ENCODE results near the gene RITA1. TPM values are rescaled to one million over a fixed set of nuclear protein-coding genes. Genes with fewer than 3 reads are reported as not detected.

The RITA1 gene
- total and polyA plus RNA-seq, 2 of the 4 experiments (the other 2 are of a cell fraction): 14.2 to 14.7 TPM

GRCh38 chr12:113179023-113179422 lies 6.5 kb upstream of the RITA1 start:
- no peak overlapping the region for H3K14ac ChIP-seq (replicated peaks; ENCODE audit: low read depth, low read length)
- no peak overlapping the region for H3K4ac ChIP-seq (ENCODE audit: low read depth, low read length)
- H4K20me1 ChIP-seq (ENCODE audit: insufficient read depth, low read length): peaks cover 2% of the 10 kb centered on the region
- H4K5ac ChIP-seq (ENCODE audit: low read depth, low read length): no peak overlapping the region
- no peak overlapping the region for H2AK5ac ChIP-seq (ENCODE audit: low read depth, low read length)
- H2AFZ ChIP-seq (replicated peaks; ENCODE audit: low read length, poor library complexity): no peak overlapping the region
- no peak overlapping the region for H3K23ac ChIP-seq (ENCODE audit: low read depth, low read length)
- H3K18ac ChIP-seq (ENCODE audit: low read depth, low read length): no peak overlapping the region
- ATAC-seq (ENCODE audit: low read depth) (no peak), DNase-seq (no peak)
- H3K56ac ChIP-seq (ENCODE audit: extremely low read depth, insufficient read depth, low read length): no peak overlapping the region
- BruUV-seq (replicated peaks): no TSS peak
- H3K27me3 ChIP-seq (ENCODE audit: control insufficient read depth, insufficient read depth, low read length): no peaks in the 10 kb centered on the region
- no peak for TF ChIP-seq MXI1 (IDR thresholded peaks at IDR 0.05; ENCODE audit: borderline replicate concordance, low read depth, low read length)
- TF ChIP-seq USF2 (IDR thresholded peaks at IDR 0.05; ENCODE audit: low read depth, low read length): no peak
- TF ChIP-seq CHD1 (IDR thresholded peaks at IDR 0.05; ENCODE audit: low read depth, low read length): no peak
- no peak for TF ChIP-seq RAD21 (IDR thresholded peaks at IDR 0.05; ENCODE audit: low read length)
- TF ChIP-seq RFX5 (IDR thresholded peaks at IDR 0.05; ENCODE audit: low read depth, low read length): no peak
- no peak for TF ChIP-seq MAZ (IDR thresholded peaks at IDR 0.05; ENCODE audit: borderline replicate concordance, low read depth, low read length)
- no peak for TF ChIP-seq ELK1 (IDR thresholded peaks at IDR 0.05; ENCODE audit: borderline replicate concordance, low read depth, low read length)
- no peak for TF ChIP-seq NFE2L2 (IDR thresholded peaks at IDR 0.05; ENCODE audit: low read depth, low read length)
- TF ChIP-seq MAFK (IDR thresholded peaks at IDR 0.05; ENCODE audit: low read depth, low read length): no peak
- TF ChIP-seq BHLHE40 (IDR thresholded peaks at IDR 0.05; ENCODE audit: low read depth, low read length): no peak
- no peak overlapping the region for H3K27ac ChIP-seq (ENCODE audit: insufficient read depth, low read length)
- peaks cover 2% of the 10 kb centered on the region; the same call in 1 of the 2 replicates for H3K4me1 ChIP-seq (ENCODE audit: control insufficient read depth, insufficient read depth, low read length)
- H3K4me2 ChIP-seq (ENCODE audit: low read depth, low read length): no peak overlapping the region
- H2BK15ac ChIP-seq (ENCODE audit: low read depth, low read length): no peak overlapping the region
- CTCF ChIA-PET: no interaction called here
- H4K91ac ChIP-seq (ENCODE audit: insufficient read depth, low read depth, low read length): no peak overlapping the region
- H3K9me3 ChIP-seq (ENCODE audit: control insufficient read depth, insufficient read depth, low read length): peaks cover 8% of the 10 kb centered on the region
- no peak overlapping the region for H4K8ac ChIP-seq (ENCODE audit: low read depth in 2 of 2, low read length in 2 of 2)
- POLR2A ChIA-PET (ENCODE audit: unreplicated experiment): no interaction called here
- H3K4me3 ChIP-seq (ENCODE audit: insufficient read depth, low read depth, low read length): no peak overlapping the region
- intact Hi-C loops (cut with micrococcal nuclease): no loop called here
- dilution Hi-C loops (cut with HindIII; ENCODE audit: low sequenced_read_pairs, unreplicated experiment): no loop called here
- no peak overlapping the region for H2BK120ac ChIP-seq (ENCODE audit: low read depth, low read length)
- H3K9me1 ChIP-seq (ENCODE audit: insufficient read depth, low read length): no peaks in the 10 kb centered on the region
- WGBS, 2 experiments (ENCODE audit: extremely low coverage in 2 of 2, insufficient read length in 1 of 2): 100% methylated on average over 1 of the region's 14 CpGs; no CpG with 5 or more reads in 1 of the 2 experiments
- no peak overlapping the region for H2BK20ac ChIP-seq (ENCODE audit: low read depth, low read length)
- no peak overlapping the region for H3K9ac ChIP-seq (ENCODE audit: low read depth, low read length)
- no peak overlapping the region for H2BK5ac ChIP-seq (ENCODE audit: low read depth, low read length, poor library complexity, severe bottlenecking)
- no peak overlapping the region for H2AK9ac ChIP-seq (replicated peaks; ENCODE audit: low read depth, low read length, poor library complexity)
- H3K79me1 ChIP-seq (ENCODE audit: low read depth in 1 of 2, low read length in 2 of 2): peaks cover 14 to 34% of the 10 kb centered on the region in 2 experiments
- in situ Hi-C loops (cut with MboI; ENCODE audit: low sequenced_read_pairs): loop anchor here (25.0 kb wide), 1 partner anchor 1233 kb away; the partner anchor contains the start of gene TBX5
- H3K36me3 ChIP-seq (ENCODE audit: control insufficient read depth, insufficient read depth, low read length): peaks cover 45% of the 10 kb centered on the region

Measured in IMR-90 (cell line).